ENCODE measurements around the gene IRGQ.
"Not testable (repeated sequence)": the region's sequence is repeated elsewhere in the genome, so short reads cannot be mapped to it uniquely, and the experiment has no call there.

IRGQ gene

GRCh38 chr19:43624933-43625332 is 29.0 kb upstream of the IRGQ start:
- no peak for DNase-seq (ENCODE audit: low read depth)

DNA sequence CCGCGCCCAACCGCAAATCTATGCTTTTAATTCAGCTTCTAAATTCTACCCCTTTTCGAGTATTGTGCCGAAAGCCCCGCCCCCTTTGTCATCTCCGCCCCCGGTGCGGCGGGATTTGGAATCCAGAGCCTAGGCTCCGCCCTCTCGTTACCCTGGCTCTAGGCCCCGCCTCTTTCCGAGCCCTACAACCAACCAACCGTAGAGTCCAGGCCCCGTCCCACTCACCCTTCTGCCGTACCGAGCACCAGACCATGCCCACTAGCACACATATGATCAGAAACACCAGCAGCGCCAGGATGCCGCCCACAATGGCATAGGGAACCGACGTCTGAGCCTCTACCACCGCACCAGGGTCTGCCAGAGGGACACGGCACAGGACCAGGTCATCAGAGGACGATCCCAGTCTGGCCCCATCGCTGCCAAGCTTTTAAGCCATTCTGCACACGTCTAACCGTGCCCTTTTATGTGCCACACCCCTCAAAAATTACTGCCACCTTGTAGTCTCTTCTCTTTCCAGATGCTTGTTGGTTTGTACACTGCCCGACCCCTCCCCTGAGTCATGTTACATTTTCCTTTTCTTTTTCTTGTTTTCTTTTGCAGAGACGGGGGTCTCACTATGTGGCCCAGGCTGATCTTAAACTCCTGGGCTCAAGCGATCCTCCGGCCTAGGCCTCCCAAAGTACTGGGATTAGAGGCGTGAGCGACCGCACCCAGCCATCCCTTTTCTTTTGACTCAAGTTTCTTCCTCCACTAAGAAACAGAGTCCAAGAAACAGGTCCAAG is 28.1 kb upstream of the IRGQ start:
- no peak for DNase-seq (ENCODE audit: low read depth)

DNA sequence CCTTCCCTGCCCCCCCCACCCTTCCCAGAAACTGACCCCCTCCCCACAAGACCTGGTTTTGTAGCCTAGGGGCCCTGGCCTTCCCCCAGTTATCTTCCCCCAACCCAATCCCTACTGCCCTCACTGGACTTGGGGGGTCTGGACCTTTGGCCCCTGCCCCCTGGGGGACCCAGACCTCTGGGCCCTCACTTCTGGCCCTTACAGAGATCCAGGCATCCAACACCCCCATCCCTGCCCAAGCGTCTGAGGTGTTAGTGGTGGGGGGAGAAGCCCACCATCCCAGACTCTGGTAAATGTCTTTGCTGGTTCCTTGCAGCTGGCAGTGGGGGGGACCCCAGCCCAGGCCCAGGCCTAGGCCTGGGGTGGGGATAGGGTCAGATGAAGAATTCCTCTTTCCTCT is 27.0 kb upstream of the IRGQ start:
- no peak for DNase-seq (ENCODE audit: low read depth)

GRCh38 chr19:43622070-43622469 is 26.1 kb upstream of the IRGQ start:
- no peak for DNase-seq (ENCODE audit: low read depth)

DNA sequence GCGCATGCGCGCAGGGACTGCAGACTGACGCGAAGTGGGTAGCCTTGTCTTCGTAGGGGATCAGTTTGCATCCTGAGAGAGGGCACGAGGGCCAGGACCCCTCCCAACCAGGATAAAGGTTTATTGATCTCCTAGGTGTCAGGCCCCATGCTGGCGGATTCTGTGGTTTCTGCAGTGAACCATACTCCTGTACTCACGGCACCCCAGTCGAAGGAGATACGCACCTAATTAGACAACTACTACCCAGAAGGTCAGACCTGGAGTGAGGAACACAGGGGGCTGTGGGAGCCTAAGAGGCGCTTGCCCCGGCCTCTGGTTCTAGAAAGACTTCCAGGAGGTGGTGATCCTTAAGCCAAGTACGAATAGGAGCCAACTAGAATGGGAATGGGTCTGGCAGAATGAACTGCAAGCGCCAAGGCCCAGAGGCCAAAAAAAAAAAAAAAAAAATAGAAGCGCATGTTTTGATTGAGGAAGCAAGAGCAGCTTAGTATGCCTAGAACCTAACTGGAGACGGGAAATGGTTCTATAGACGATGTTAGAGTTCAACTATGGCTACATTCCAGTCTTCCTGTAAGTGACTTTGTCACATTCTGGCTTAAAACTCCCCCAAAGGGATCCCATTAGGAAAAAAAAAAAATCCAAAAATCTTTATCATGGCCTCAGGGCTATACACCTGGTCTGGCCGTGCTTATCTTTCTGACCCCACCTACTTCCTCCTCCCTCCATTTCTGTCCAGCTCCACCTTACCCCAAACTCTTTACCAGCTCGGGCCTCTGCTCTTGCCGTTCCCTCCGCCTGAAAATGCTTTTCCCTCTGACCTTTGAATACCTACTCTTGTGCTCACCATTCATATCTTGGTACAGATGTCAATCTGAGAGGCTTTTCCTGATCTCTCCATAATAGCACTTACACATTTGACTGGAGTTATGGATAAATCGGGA is 24.4 kb upstream of the IRGQ start:
- no peak for DNase-seq (ENCODE audit: low read depth)

DNA sequence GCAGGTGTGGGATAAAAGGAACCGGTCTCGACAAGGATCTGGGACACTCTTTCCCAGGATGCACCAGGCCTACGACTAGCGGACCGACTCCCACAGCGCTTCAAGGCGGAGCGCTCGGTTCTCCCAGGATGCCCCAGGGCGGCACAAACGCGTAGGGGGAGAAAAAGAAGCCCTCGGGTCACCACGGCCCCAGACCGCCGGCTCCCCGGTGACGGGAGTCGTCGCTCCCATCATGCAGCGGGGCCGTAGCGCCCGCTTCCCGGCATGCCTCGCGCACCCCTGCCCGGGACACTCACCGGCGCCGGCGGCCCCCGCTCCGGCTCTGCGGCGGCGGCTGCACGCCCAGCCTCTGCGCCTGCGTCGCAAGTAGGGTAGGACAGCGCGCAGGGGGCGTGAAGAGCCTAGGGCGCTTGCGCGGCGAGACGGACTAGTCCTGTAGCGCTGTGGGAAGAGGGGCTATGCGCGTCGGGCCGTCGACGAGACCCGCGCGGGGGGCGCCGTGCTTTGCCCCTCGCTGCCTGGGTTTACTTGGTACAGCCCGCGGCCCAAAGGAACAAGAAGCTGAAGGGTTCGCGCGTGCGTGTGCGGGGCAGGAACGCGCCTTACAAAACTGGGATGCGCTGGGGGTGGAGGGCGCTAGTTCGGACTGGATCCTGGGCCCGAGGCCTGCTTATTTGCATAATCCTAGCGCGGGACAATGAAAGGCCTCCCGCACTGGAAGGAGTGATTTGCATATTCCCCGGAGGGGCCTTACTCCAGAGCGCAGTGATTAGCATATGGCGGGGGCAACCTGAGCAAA is 23.5 kb upstream of the IRGQ start, which contains the start of gene ZNF428:
Gene ZNF428 (minus strand): TSS at position 368 of the 799 bp plus-strand sequence. CDS start 5,325 bp downstream, outside the sequence.
- peak; percentile 89 for DNase-seq (ENCODE audit: low read depth)

GRCh38 chr19:43618921-43619261 is 23.0 kb upstream of the IRGQ start:
- no peak for DNase-seq (ENCODE audit: low read depth)

DNA sequence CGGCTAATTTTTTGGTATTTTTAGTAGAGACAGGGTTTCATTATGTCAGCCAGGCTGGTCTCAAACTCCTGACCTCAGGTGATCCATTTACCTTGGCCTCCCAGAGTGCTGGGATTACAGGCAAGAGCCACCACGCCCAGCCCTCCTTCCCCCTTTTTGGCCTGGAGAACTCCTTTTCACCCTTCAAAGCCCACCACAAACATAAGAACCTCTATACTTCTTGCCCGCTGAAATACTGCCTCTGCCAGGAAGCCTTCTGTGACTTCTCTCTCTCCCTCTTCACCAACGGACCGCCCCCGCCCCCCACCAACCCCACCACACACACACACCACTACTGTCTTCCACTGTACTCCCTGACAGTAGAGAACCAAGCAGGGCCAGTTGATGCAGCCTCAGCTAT is 21.0 kb upstream of the IRGQ start:
- DNase-seq (ENCODE audit: low read depth): no peak

DNA sequence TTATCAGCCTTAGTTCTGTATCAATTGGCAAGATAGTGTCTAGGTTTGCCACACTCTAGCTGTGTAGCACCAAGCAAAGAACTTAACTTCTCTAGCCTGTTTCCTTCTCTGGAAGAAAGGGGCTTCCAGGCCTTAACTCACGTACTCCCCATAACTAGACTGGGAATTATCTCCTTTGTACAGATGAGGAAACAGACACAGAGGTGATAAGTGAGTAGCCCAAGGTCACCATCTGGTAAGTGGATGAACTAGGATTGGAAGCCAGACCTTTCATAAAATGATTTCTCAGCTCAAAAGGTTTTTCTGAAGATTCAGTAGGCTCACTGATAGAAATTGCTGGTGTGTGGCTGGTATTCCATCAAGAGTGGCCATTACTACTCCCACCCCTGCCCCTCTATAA is 20.4 kb upstream of the IRGQ start:
- no peak for DNase-seq (ENCODE audit: low read depth)

GRCh38 chr19:43612374-43612773 is 16.4 kb upstream of the IRGQ start:
- no peak for DNase-seq (ENCODE audit: low read depth)

DNA sequence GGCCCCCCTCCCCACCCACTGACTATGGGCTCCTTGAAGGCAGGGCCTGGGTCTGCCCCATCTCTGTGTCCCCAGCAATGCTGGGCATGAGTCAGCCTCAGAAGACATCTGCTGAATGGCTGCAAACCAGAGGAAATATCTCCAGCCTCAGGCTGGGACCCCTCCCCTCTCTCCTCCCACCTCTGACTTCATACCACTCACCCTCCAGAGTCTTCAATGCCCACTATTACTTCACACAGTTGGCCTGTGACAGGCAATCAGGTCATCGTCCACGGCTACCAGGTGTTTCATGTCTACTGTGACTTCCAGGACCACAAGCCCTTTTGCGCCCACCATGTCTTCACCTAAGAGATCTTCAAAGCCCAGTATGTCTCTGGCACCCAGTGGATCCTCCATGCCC is 15.9 kb upstream of the IRGQ start, which contains the start of gene SRRM5:
Gene SRRM5 (plus strand): TSS at position 301 of the 400 bp plus-strand sequence. CDS start 34 bp downstream, at position 335.
- no peak for DNase-seq (ENCODE audit: low read depth)

DNA sequence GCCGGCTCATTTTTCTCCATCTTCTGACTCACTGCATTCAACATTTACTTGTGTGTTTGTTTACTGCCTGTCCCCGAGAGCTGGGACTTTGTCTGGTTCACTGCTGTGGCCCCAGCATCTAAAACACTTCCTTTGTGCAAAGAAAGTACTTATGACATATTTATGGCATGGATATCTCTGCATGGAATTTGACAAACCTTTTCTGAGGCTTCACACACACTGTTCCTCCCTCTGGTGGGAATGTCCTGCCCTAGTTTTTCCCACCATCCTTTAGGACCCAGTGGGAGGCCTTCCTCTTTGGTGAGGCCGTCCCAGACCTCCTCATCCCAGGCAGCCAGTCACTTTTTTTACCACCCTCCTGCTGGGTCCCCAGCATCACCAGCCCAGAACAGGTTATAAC is 14.6 kb upstream of the IRGQ start:
- no peak for DNase-seq (ENCODE audit: low read depth)

DNA sequence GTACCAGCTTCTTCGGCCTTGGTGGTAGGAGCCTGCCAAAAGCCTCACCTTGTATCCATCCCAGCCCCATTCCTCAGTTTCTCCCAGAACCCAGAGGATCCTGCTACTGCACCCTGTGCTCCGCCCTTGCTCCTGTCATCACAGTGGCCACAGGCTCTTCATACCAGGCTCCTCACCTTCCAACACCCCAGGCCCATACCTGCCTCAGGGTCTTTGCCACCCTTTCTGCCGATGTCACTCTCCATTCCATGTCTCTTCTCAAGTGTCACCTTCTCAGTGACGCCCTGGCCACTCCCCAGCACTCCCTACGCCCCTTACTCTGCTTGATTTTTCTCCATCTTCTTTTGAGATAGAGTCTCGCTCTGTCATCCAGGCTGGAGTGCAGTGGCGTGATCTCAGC is 13.9 kb upstream of the IRGQ start:
- no peak for DNase-seq (ENCODE audit: low read depth)

DNA sequence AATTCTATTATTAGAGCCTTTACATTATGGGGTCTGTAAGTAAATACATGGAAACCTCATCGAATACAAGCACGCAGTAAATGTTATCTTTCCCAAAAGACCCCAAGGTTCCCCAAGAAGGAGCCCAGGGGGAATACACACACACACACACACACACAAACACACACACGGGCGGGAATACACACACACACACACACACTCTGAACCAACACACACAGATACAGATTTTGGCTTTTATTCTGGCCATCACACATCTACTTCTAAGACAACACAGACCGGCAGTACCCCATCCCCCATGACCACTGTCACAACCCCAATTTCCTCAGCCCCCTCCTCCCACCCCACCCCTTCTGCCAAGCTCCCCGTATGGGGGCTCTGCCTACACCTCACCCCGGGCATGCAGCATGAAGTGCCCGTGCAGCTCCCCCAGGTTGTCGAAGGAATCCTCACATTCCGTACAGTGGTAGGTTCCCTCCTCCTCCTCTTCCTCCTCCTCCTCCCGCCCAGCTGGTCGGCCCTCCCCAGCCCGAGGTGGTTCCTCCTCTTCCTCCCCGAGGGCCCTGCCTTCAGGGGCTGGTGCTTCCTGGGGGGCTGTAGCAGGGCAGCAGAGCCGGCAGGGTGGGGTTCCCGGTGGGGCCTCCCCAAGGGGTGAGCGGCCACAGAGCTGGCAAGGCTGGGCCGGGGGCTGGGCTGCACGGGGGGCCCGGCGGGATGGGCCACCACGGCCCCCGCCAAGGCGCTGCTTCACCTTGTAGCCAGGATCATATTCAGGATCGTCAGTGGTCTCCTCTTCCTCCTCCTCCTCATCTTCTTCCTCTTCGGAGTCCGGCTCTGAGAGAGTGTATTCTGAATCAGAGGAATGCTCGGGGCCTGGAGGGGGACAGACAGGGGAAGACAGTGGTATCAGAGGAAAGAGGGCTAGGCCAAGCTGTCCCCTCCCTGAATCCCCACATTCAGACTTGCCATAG is 11.6 kb upstream of the IRGQ start:
- no peak for DNase-seq (ENCODE audit: low read depth)

- no peak for DNase-seq (ENCODE audit: low read depth)
These were observed 10.8 kb upstream of the IRGQ start for GRCh38 chr19:43606569-43607229.

GRCh38 chr19:43605875-43606568 is 10.1 kb upstream of the IRGQ start:
- DNase-seq (ENCODE audit: low read depth): no peak

- DNase-seq (ENCODE audit: low read depth): not testable (repeated sequence)
These were observed 4.4 kb upstream of the IRGQ start for GRCh38 chr19:43600326-43600725.

- DNase-seq (ENCODE audit: low read depth): no peak
These were observed 3.8 kb upstream of the IRGQ start for GRCh38 chr19:43599635-43600295.
